Left kidney (tissue), 2 donors: ENCODE results near the gene IFNA4. TPM values are rescaled to one million over a fixed set of nuclear protein-coding genes. Genes with fewer than 3 reads are reported as not detected.
"Not testable (repeated sequence)": the region's sequence is repeated elsewhere in the genome, so short reads cannot be mapped to it uniquely, and the experiment has no call there.

Experiments used
- DNase-seq: peaks from one replicate; pipeline ENCODE4 v3.0.0-alpha.2; 2013
- polyA plus RNA-seq: library from polyadenylated mRNA; unstranded; fragments of 120-200 nt; gene quantifications from one replicate; pipeline ENCODE4 v1.2.1, GENCODE V29; 2013; ENCODE audit not compliant: insufficient read length

The IFNA4 gene
- polyA plus RNA-seq, 1 donor: not detected

DNA sequence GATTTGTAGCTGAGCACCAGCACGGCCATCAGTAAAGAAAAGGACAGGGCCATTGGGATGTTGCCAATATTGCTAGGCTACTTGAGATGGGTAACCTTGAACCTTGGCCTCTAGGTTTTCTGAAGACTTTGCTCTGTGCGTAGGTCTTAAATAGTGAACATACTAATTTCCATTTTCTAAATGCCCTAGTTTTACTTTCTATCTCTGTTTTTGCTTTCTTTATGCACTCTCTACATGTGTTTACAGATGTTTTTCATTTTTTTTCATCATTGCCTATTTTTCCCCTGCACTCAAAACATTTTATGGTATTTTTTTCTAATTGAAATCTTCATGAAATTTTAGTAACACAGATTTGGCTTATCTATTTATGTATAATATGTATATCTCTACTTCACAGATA, 20.8 kb downstream of the IFNA4 start, which contains the start of gene IFNA21:
Gene IFNA21 (minus strand): TSS at position 101 of the 400 bp plus-strand sequence. CDS start 48 bp downstream, at position 53.
- not testable (repeated sequence) for DNase-seq

GRCh38 chr9:21165516-21165915, 21.9 kb downstream of the IFNA4 start:
- no peak for DNase-seq

DNA sequence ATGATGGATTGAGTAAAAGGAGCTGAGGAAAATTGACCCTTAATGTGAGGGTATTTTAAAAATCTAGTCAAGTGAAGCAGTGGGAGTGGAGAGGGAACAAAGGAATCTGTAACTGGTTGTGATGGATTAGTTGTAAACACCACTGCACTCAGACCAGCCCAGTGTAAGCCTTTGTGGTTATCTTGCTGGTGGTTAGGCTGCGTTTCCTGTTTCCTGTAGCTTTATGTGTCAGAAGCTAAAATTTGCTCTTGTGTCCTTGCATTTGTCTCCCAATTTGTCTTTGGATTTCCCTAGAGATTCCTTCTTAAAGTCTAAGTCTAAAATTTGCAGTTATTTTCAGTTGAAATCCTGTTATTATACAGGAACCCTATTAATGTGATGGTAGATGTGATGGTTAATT, 27.2 kb downstream of the IFNA4 start:
- no peak for DNase-seq

GRCh38 chr9:21155501-21155900, 31.9 kb downstream of the IFNA4 start:
- DNase-seq: no peak

DNA sequence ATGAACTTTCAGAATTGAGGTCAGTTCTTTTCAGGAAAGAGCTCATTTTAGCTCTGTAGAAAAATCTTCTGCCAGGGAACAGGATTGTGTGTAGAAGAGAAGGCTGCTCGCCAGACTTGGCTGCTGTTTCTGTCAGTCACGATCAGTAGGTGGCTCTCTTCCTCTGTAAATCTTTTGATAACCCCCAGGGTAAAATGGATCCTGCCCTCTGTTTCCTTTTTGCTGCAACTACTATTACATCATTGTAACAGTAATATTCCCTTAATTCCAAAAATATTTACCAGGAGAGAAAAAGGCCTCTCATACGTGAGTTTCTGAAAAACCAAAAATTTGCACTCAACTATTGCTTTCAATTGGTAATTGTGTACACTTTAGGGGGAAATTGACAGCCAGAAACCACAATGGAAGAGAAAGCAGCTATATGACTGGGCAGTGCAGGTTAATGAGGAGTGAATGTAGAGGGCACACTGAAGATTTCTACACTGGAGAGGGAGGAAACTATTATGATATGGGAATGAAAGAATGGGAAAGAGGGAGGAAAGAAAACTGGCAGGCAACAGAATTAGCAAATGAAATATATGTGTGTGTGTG, 33.3 kb downstream of the IFNA4 start:
- DNase-seq: no peak

GRCh38 chr9:21153336-21154017, 33.9 kb downstream of the IFNA4 start:
- no peak for DNase-seq

DNA sequence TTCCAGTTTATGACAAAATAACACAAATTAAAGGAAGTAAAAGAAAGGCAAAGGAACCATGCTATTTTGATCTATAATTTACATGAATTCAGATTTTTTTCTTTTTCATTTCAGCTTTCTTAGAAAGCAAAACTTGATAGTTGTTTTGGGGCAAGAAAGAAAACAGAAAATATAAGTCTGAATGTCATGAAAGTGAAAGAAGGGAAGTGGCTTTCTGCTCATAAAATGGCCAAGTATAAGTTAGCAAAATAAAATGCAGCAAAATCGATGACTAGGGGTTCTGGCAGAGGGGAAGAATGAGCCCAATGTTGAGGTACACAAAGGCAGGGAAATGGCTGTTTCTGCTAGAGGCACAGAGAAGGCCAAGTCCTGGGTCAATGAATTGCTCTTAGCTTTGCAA, 42.8 kb downstream of the IFNA4 start:
- DNase-seq: no peak

GRCh38 chr9:21141427-21141882, 45.9 kb downstream of the IFNA4 start, which contains the start of gene IFNW1:
IFNW1 (minus strand) TSS chr9:21141832; CDS start chr9:21141570, 262 bp downstream.
- DNase-seq: no peak

GRCh38 chr9:21137020-21137419, 50.4 kb downstream of the IFNA4 start:
- no peak for DNase-seq

Other genes with a start within 250 kb of the IFNA4 start
- gene HACD4, start 155.9 kb downstream of the IFNA4 start, polyA plus RNA-seq: 3.6 TPM
- not detected for gene IFNB1, start 109.6 kb downstream of the IFNA4 start, polyA plus RNA-seq
- gene IFNW1, start 45.8 kb downstream of the IFNA4 start, polyA plus RNA-seq: not detected
- gene IFNA21, start 20.9 kb downstream of the IFNA4 start, polyA plus RNA-seq: not detected
- gene IFNA7, start 14.6 kb upstream of the IFNA4 start, polyA plus RNA-seq: not detected
- gene IFNA10, start 19.6 kb upstream of the IFNA4 start, polyA plus RNA-seq: not detected
- gene IFNA16, start 29.7 kb upstream of the IFNA4 start, polyA plus RNA-seq: not detected
- gene IFNA17, start 40.6 kb upstream of the IFNA4 start, polyA plus RNA-seq: not detected
- gene IFNA14, start 52.4 kb upstream of the IFNA4 start, polyA plus RNA-seq: not detected
- not detected for gene IFNA5, start 117.7 kb upstream of the IFNA4 start, polyA plus RNA-seq
- 53.7 TPM for gene KLHL9, start 147.8 kb upstream of the IFNA4 start, polyA plus RNA-seq
- gene IFNA6, start 163.3 kb upstream of the IFNA4 start, polyA plus RNA-seq: not detected
- not detected for gene IFNA13, start 180.5 kb upstream of the IFNA4 start, polyA plus RNA-seq
- gene IFNA2, start 197.8 kb upstream of the IFNA4 start, polyA plus RNA-seq: not detected
- not detected for gene IFNA8, start 221.5 kb upstream of the IFNA4 start, polyA plus RNA-seq